ENCODE results near the gene LRMDA. TPM values are rescaled to one million over a fixed set of nuclear protein-coding genes. Genes with fewer than 3 reads are reported as not detected.

The LRMDA gene
- total RNA-seq, 1 donor, result 32.6 TPM

- no peak for DNase-seq (ENCODE audit: low read depth in 2 of 3, low spot score in 2 of 3)
Measured at GRCh38 chr10:75883081-75884072, 452.0 kb downstream of the LRMDA start.

- no peak for DNase-seq (ENCODE audit: low read depth in 2 of 3, low spot score in 2 of 3)
Measured at GRCh38 chr10:75884808-75885207, 453.4 kb downstream of the LRMDA start.

- no peak for DNase-seq (ENCODE audit: low read depth in 2 of 3, low spot score in 2 of 3)
Measured at GRCh38 chr10:75887369-75887768, 455.9 kb downstream of the LRMDA start.

GRCh38 chr10:75887992-75888680 lies 456.7 kb downstream of the LRMDA start:
- no peak for DNase-seq (ENCODE audit: low read depth in 2 of 3, low spot score in 2 of 3)

- no peak for DNase-seq (ENCODE audit: low read depth in 2 of 3, low spot score in 2 of 3)
Measured at GRCh38 chr10:75889051-75889450, 457.6 kb downstream of the LRMDA start.

- DNase-seq (ENCODE audit: low read depth in 2 of 3, low spot score in 2 of 3), result no peak
Measured at GRCh38 chr10:75894761-75895160, 463.3 kb downstream of the LRMDA start.

GRCh38 chr10:75895259-75895658 lies 463.8 kb downstream of the LRMDA start:
- DNase-seq (ENCODE audit: low read depth in 2 of 3, low spot score in 2 of 3), result no peak

- no peak for DNase-seq (ENCODE audit: low read depth in 2 of 3, low spot score in 2 of 3)
Measured at GRCh38 chr10:75899816-75900390, 468.5 kb downstream of the LRMDA start.

GRCh38 chr10:75902816-75903215 lies 471.4 kb downstream of the LRMDA start:
- DNase-seq (ENCODE audit: low read depth in 2 of 3, low spot score in 2 of 3), result no peak

GRCh38 chr10:75904499-75905283 lies 473.3 kb downstream of the LRMDA start:
- DNase-seq (ENCODE audit: low read depth in 2 of 3, low spot score in 2 of 3), result peak in 2 of 3 donors; percentile 53 to 89

- peak in 1 of 3 donors; percentile 9 for DNase-seq (ENCODE audit: low read depth in 2 of 3, low spot score in 2 of 3)
Measured at GRCh38 chr10:75905490-75905889, 474.1 kb downstream of the LRMDA start.

GRCh38 chr10:75910032-75910431 lies 478.6 kb downstream of the LRMDA start:
- peak in 1 of 3 donors; percentile 69 for DNase-seq (ENCODE audit: low read depth in 2 of 3, low spot score in 2 of 3)

- no peak for DNase-seq (ENCODE audit: low read depth in 2 of 3, low spot score in 2 of 3)
Measured at GRCh38 chr10:75911426-75911825, 480.0 kb downstream of the LRMDA start.

- DNase-seq (ENCODE audit: low read depth in 2 of 3, low spot score in 2 of 3), result no peak
Measured at GRCh38 chr10:75916906-75917305, 485.5 kb downstream of the LRMDA start.

- DNase-seq (ENCODE audit: low read depth in 2 of 3, low spot score in 2 of 3), result no peak
Measured at GRCh38 chr10:75919913-75920312, 488.5 kb downstream of the LRMDA start.

- no peak for DNase-seq (ENCODE audit: low read depth in 2 of 3, low spot score in 2 of 3)
Measured at GRCh38 chr10:75922435-75922834, 491.0 kb downstream of the LRMDA start.

GRCh38 chr10:75924309-75924902 lies 493.0 kb downstream of the LRMDA start:
- peak in 1 of 3 donors; percentile 46 for DNase-seq (ENCODE audit: low read depth in 2 of 3, low spot score in 2 of 3)

GRCh38 chr10:75925999-75926398 lies 494.6 kb downstream of the LRMDA start:
- DNase-seq (ENCODE audit: low read depth in 2 of 3, low spot score in 2 of 3), result no peak

GRCh38 chr10:75926763-75927162 lies 495.3 kb downstream of the LRMDA start:
- peak in 1 of 3 donors; percentile 41 for DNase-seq (ENCODE audit: low read depth in 2 of 3, low spot score in 2 of 3)

- DNase-seq (ENCODE audit: low read depth in 2 of 3, low spot score in 2 of 3), result no peak
Measured at GRCh38 chr10:75928231-75928630, 496.8 kb downstream of the LRMDA start.
